GM23338 (cell line): Measurements from ENCODE around the gene OR2T6. TPM values are rescaled to one million over a fixed set of nuclear protein-coding genes. Genes with fewer than 3 reads are reported as not detected.

Source experiments
- ATAC-seq: fragments of 200-7000 bp; cut with Tn5 transposase; 3 replicates; pipeline ENCODE4 v1.9.1; 2020
- DNase-seq: peaks from one replicate; pipeline ENCODE4 v3.0.0-alpha.2; 2015; ENCODE audit warnings: low spot score
- H2AFZ ChIP-seq: fragments of 200-600 bp; sonication (generic); 2 replicates; pipeline ENCODE4 v1.8.0; 2016; ENCODE audit warnings: antibody characterized with exemption, mild to moderate bottlenecking, moderate library complexity
- H3F3A ChIP-seq: fragments of 200-600 bp; sonication (generic); replicated peaks from 2 replicates; pipeline ENCODE4 v1.8.0; 2017; ENCODE audit warnings: antibody characterized with exemption, mixed run types, low read depth
- H3K27ac ChIP-seq: fragments of 200-600 bp; sonication (generic); 2 replicates; pipeline ENCODE4 v1.6.1; 2016; ENCODE audit warnings: low read depth
- H3K27me3 ChIP-seq: fragments of 200-600 bp; sonication (generic); 2 replicates; pipeline ENCODE4 v1.8.0; 2016; ENCODE audit warnings: mild to moderate bottlenecking, mixed run types, moderate library complexity; ENCODE audit not compliant: insufficient read depth
- H3K36me3 ChIP-seq: fragments of 200-600 bp; sonication (generic); 2 replicates; pipeline ENCODE4 v1.8.0; 2016; ENCODE audit warnings: mild to moderate bottlenecking; ENCODE audit not compliant: insufficient read depth
- H3K4me1 ChIP-seq: fragments of 200-600 bp; sonication (generic); 2 replicates; pipeline ENCODE4 v1.8.0; 2016; ENCODE audit warnings: mild to moderate bottlenecking, moderate library complexity; ENCODE audit not compliant: insufficient read depth
- H3K4me2 ChIP-seq: fragments of 200-600 bp; sonication (generic); 2 replicates; pipeline ENCODE4 v1.7.1; 2017; ENCODE audit warnings: mixed run types
- H3K4me3 ChIP-seq: fragments of 200-600 bp; sonication (generic); 2 replicates; pipeline ENCODE4 v1.6.1; 2016; ENCODE audit warnings: mixed run types
- H3K79me2 ChIP-seq: fragments of 200-600 bp; sonication (generic); replicated peaks from 2 replicates; pipeline ENCODE4 v1.8.0; 2017; ENCODE audit warnings: mild to moderate bottlenecking; ENCODE audit not compliant: insufficient read depth
- H3K9me2 ChIP-seq: fragments of 200-600 bp; sonication (generic); 2 replicates; pipeline ENCODE4 v1.8.0; 2017; ENCODE audit not compliant: insufficient read depth
- H4K20me1 ChIP-seq: fragments of 200-600 bp; sonication (generic); replicated peaks from 2 replicates; pipeline ENCODE4 v1.8.0; 2017; ENCODE audit warnings: mild to moderate bottlenecking; ENCODE audit not compliant: insufficient read depth
- H3K27ac Mint-ChIP-seq: 2 replicates; pipeline ENCODE4 v1.8.0; 2020; ENCODE audit warnings: inconsistent platforms, mild to moderate bottlenecking, moderate library complexity, mixed read lengths
- H3K27me3 Mint-ChIP-seq: 3 replicates; pipeline ENCODE4 v1.8.0; 2022; ENCODE audit warnings: low read depth, mild to moderate bottlenecking, moderate library complexity, mixed read lengths, inconsistent platforms; ENCODE audit not compliant: insufficient read depth, poor library complexity
- H3K36me3 Mint-ChIP-seq: 3 replicates; pipeline ENCODE4 v1.8.0; 2021; ENCODE audit warnings: low read depth, mild to moderate bottlenecking, inconsistent platforms, moderate library complexity, mixed read lengths
- H3K4me1 Mint-ChIP-seq: 3 replicates; pipeline ENCODE4 v1.8.0; 2020; ENCODE audit warnings: mild to moderate bottlenecking, inconsistent platforms, mixed read lengths
- H3K4me3 Mint-ChIP-seq: 3 replicates; pipeline ENCODE4 v1.8.0; 2021; ENCODE audit warnings: moderate library complexity, mild to moderate bottlenecking, inconsistent platforms, mixed read lengths
- H3K9me3 Mint-ChIP-seq: 3 replicates; pipeline ENCODE4 v1.8.0; 2020; ENCODE audit warnings: moderate library complexity, mild to moderate bottlenecking, inconsistent platforms, mixed read lengths
- CREB1 ChIP-seq: fragments of 250-450 bp; sonication (Bioruptor Pico); IDR thresholded peaks from 2 replicates; pipeline ENCODE4 v1.5.0; 2020; ENCODE audit warnings: low read depth, mild to moderate bottlenecking, moderate library complexity
- CTCF ChIP-seq, 2 experiments: fragments of 200-600 bp in 1 of 2; sonication (generic) in 1 of 2; conservative IDR thresholded peaks; 2 replicates each; pipeline versions ENCODE4 v1.5.1 to v1.6.1; 2016 to 2017; ENCODE audit warnings: antibody characterized with exemption in 2 of 2, low read depth in 2 of 2, mild to moderate bottlenecking in 2 of 2, moderate library complexity in 1 of 2
- ETS1 ChIP-seq: IDR thresholded peaks from 2 replicates; pipeline ENCODE4 v1.6.1; 2016; ENCODE audit warnings: antibody characterized with exemption
- EZH2 ChIP-seq: fragments of 200-600 bp; sonication (generic); IDR thresholded peaks from one replicate; pipeline ENCODE4 v1.8.0; 2017; ENCODE audit warnings: antibody characterized with exemption, mild to moderate bottlenecking, low read depth; ENCODE audit not compliant: unreplicated experiment
- EZH2phosphoT487 ChIP-seq: fragments of 200-600 bp; sonication (generic); IDR thresholded peaks from one replicate; pipeline ENCODE4 v1.8.1; 2018; ENCODE audit warnings: antibody characterized with exemption; ENCODE audit not compliant: unreplicated experiment
- JUNB ChIP-seq: IDR thresholded peaks from one replicate; pipeline ENCODE4 v1.6.1; 2016; ENCODE audit warnings: antibody characterized with exemption; ENCODE audit not compliant: unreplicated experiment
- NANOG ChIP-seq: IDR thresholded peaks from 2 replicates; pipeline ENCODE4 v1.6.1; 2016; ENCODE audit warnings: antibody characterized with exemption, borderline replicate concordance
- POLR2AphosphoS5 ChIP-seq: IDR thresholded peaks from 2 replicates; pipeline ENCODE4 v1.6.1; 2016; ENCODE audit warnings: antibody characterized with exemption, low read depth
- REST ChIP-seq: IDR thresholded peaks from one replicate; pipeline ENCODE4 v1.6.1; 2018; ENCODE audit warnings: antibody characterized with exemption; ENCODE audit not compliant: unreplicated experiment
- STAT1 ChIP-seq: IDR thresholded peaks from one replicate; pipeline ENCODE4 v1.6.1; 2016; ENCODE audit warnings: antibody characterized with exemption; ENCODE audit not compliant: unreplicated experiment
- ZNF114 ChIP-seq: fragments of 250-450 bp; sonication (Bioruptor Pico); IDR thresholded peaks from 2 replicates; pipeline ENCODE4 v1.5.0; 2020; ENCODE audit warnings: mild to moderate bottlenecking, moderate library complexity
- ZNF331 ChIP-seq: fragments of 250-450 bp; sonication (Bioruptor Pico); IDR thresholded peaks from 2 replicates; pipeline ENCODE4 v1.5.0; 2020; ENCODE audit warnings: low read depth, mild to moderate bottlenecking, moderate library complexity
- polyA plus RNA-seq: library from polyadenylated mRNA; unstranded; fragments of >200 nt; fragmentation: Nextera tagmentation; extraction: Ambion mirVana; gene quantifications from 2 replicates; pipeline ENCODE4 v1.2.1, GENCODE V29; 2016
- total RNA-seq: library from RNA; depleted of rRNA; stranded (reverse); fragments of >200 nt; shearing (Covaris generic); gene quantifications from 2 replicates; pipeline ENCODE4 v1.2.3, GENCODE V29; 2014

The OR2T6 gene
- total and polyA plus RNA-seq, 2 experiments from 2014 or later = not detected

- TF ChIP-seq NANOG (no peak), POLR2AphosphoS5 (no peak), EZH2 (no peak)
These were observed 31.5 kb downstream of the OR2T6 start (continued) for GRCh38 chr1:248406721-248407692.

GRCh38 chr1:248416226-248416625 is 40.7 kb downstream of the OR2T6 start:
- Histone ChIP-seq H3K4me3 (no peak overlapping the region), H3K79me2 (no peaks in the 10 kb centered on the region), H3K27me3 (no peaks in the 10 kb centered on the region), H3F3A (no peaks in the 10 kb centered on the region), H3K36me3 (peaks cover 6% of the 10 kb centered on the region), H3K9me2 (no peaks in the 10 kb centered on the region), H3K4me2 (no peak overlapping the region), H4K20me1 (no peaks in the 10 kb centered on the region), H2AFZ (no peak overlapping the region), H3K27ac (no peak overlapping the region), H3K4me1 (no peaks in the 10 kb centered on the region)
- peaks cover 25% of the 10 kb centered on the region for H3K36me3 Mint-ChIP-seq
- DNase-seq = no peak
- no peak overlapping the region for H3K4me3 Mint-ChIP-seq
- H3K27me3 Mint-ChIP-seq = peaks cover 2% of the 10 kb centered on the region
- no peak for ATAC-seq
- H3K9me3 Mint-ChIP-seq = peaks cover 98% of the 10 kb centered on the region
- H3K4me1 Mint-ChIP-seq = no peaks in the 10 kb centered on the region
- no peak overlapping the region for H3K27ac Mint-ChIP-seq
- no peak for TF ChIP-seq EZH2phosphoT487
- no peak for TF ChIP-seq STAT1
- no peak for TF ChIP-seq ZNF114 (CRISPR knock-in tag)
- TF ChIP-seq ZNF331 (CRISPR knock-in tag) = no peak
- no peak for TF ChIP-seq NANOG
- no peak for TF ChIP-seq ETS1
- no peak for TF ChIP-seq JUNB
- TF ChIP-seq REST = no peak
- TF ChIP-seq POLR2AphosphoS5 = no peak
- TF ChIP-seq CTCF (conservative IDR thresholded peaks at IDR 0.05; ENCODE audit: low read depth in 2 of 2) = no peak
- TF ChIP-seq EZH2 = no peak
- no peak for TF ChIP-seq CREB1
